Loucy (cell line): ENCODE measurements around the gene SEC63.
"Not testable (repeated sequence)": the region's sequence is repeated elsewhere in the genome, so short reads cannot be mapped to it uniquely, and the experiment has no call there.

Experiments
- H2AFZ ChIP-seq: fragments of 200-600 bp; sonication (generic); 2 replicates; pipeline ENCODE4 v1.6.0; 2016; ENCODE audit warnings: antibody characterized with exemption, mild to moderate bottlenecking, low read length, moderate library complexity
- H3F3A ChIP-seq: fragments of 200-600 bp; 2 replicates; pipeline ENCODE4 v1.6.0; 2016; ENCODE audit warnings: antibody characterized with exemption, low read depth, mild to moderate bottlenecking
- H3K27me3 ChIP-seq: fragments of 200-600 bp; sonication (generic); 2 replicates; pipeline ENCODE4 v1.6.1; 2014; ENCODE audit warnings: low read length, mild to moderate bottlenecking; ENCODE audit not compliant: insufficient read depth, poor library complexity, severe bottlenecking
- H3K36me3 ChIP-seq: fragments of 200-600 bp; sonication (generic); 2 replicates; pipeline ENCODE4 v1.6.1; 2016; ENCODE audit warnings: low read length; ENCODE audit not compliant: insufficient read depth
- H3K4me1 ChIP-seq: fragments of 200-600 bp; sonication (generic); 2 replicates; pipeline ENCODE4 v1.5.1; 2014; ENCODE audit warnings: low read length, mild to moderate bottlenecking; ENCODE audit not compliant: insufficient read depth, poor library complexity, severe bottlenecking
- H3K4me2 ChIP-seq: fragments of 200-600 bp; sonication (generic); 2 replicates; pipeline ENCODE4 v1.6.0; 2014; ENCODE audit warnings: antibody characterized with exemption, low read length, low read depth, mild to moderate bottlenecking; ENCODE audit not compliant: poor library complexity, severe bottlenecking
- H3K4me3 ChIP-seq: fragments of 200-600 bp; sonication (generic); 2 replicates; pipeline ENCODE4 v1.5.1; 2014; ENCODE audit warnings: low read length, mild to moderate bottlenecking, mixed read lengths; ENCODE audit not compliant: poor library complexity, severe bottlenecking
- H3K79me2 ChIP-seq: fragments of 200-600 bp; sonication (generic); 2 replicates; pipeline ENCODE4 v1.6.1; 2014; ENCODE audit warnings: low read length; ENCODE audit not compliant: insufficient read depth
- H3K9ac ChIP-seq: fragments of 200-600 bp; sonication (generic); 2 replicates; pipeline ENCODE4 v1.6.0; 2014; ENCODE audit warnings: mild to moderate bottlenecking, low read depth, low read length, moderate library complexity; ENCODE audit not compliant: poor library complexity, severe bottlenecking
- H3K9me2 ChIP-seq: fragments of 200-600 bp; sonication (generic); replicated peaks from 2 replicates; pipeline ENCODE4 v1.6.1; 2016; ENCODE audit warnings: low read depth, low read length, mixed read lengths
- H3K9me3 ChIP-seq: fragments of 200-600 bp; sonication (generic); 2 replicates; pipeline ENCODE4 v1.6.1; 2014; ENCODE audit warnings: mild to moderate bottlenecking, antibody characterized with exemption, low read length, low read depth; ENCODE audit not compliant: insufficient read depth
- H4K20me1 ChIP-seq: fragments of 200-600 bp; sonication (generic); 2 replicates; pipeline ENCODE4 v1.6.0; 2014; ENCODE audit warnings: antibody characterized with exemption, low read length, mild to moderate bottlenecking; ENCODE audit not compliant: insufficient read depth, poor library complexity, severe bottlenecking
- EZH2phosphoT487 ChIP-seq: fragments of 200-600 bp; IDR thresholded peaks from 2 replicates; pipeline ENCODE4 v1.6.1; 2018; ENCODE audit warnings: antibody characterized with exemption, mild to moderate bottlenecking, moderate library complexity, borderline replicate concordance
- TF ChIP-seq, protein P1 (sequence below): fragments of 200-600 bp; sonication (generic); conservative IDR thresholded peaks from 2 replicates; pipeline ENCODE4 v1.5.1; 2014; ENCODE audit warnings: mild to moderate bottlenecking, antibody characterized with exemption, low read length

SEC63 gene

GRCh38 chr6:108002365-108003221 is 44.6 kb upstream of the SEC63 start:
- H3K4me3 ChIP-seq = no peak overlapping the region
- H3K4me2 ChIP-seq = no peak overlapping the region
- no peaks in the 10 kb centered on the region for H4K20me1 ChIP-seq
- no peaks in the 10 kb centered on the region for H3K79me2 ChIP-seq
- no peak overlapping the region for H3K9ac ChIP-seq
- peak overlapping the region; percentile 65 for H2AFZ ChIP-seq
- no peaks in the 10 kb centered on the region for H3K27me3 ChIP-seq
- H3K36me3 ChIP-seq = no peaks in the 10 kb centered on the region
- no peaks in the 10 kb centered on the region for H3K9me3 ChIP-seq
- TF ChIP-seq, protein P1, sequence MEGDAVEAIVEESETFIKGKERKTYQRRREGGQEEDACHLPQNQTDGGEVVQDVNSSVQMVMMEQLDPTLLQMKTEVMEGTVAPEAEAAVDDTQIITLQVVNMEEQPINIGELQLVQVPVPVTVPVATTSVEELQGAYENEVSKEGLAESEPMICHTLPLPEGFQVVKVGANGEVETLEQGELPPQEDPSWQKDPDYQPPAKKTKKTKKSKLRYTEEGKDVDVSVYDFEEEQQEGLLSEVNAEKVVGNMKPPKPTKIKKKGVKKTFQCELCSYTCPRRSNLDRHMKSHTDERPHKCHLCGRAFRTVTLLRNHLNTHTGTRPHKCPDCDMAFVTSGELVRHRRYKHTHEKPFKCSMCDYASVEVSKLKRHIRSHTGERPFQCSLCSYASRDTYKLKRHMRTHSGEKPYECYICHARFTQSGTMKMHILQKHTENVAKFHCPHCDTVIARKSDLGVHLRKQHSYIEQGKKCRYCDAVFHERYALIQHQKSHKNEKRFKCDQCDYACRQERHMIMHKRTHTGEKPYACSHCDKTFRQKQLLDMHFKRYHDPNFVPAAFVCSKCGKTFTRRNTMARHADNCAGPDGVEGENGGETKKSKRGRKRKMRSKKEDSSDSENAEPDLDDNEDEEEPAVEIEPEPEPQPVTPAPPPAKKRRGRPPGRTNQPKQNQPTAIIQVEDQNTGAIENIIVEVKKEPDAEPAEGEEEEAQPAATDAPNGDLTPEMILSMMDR = no peak
- TF ChIP-seq EZH2phosphoT487 = no peak
- no peaks in the 10 kb centered on the region for H3K9me2 ChIP-seq
- no peaks in the 10 kb centered on the region for H3F3A ChIP-seq
- no peaks in the 10 kb centered on the region for H3K4me1 ChIP-seq

GRCh38 chr6:108001696-108002231 is 43.8 kb upstream of the SEC63 start:
- Histone ChIP-seq H3K9me3 (no peaks in the 10 kb centered on the region), H3K79me2 (no peaks in the 10 kb centered on the region), H3K4me1 (no peaks in the 10 kb centered on the region), H2AFZ (peak overlapping the region; percentile 65), H4K20me1 (no peaks in the 10 kb centered on the region), H3F3A (no peaks in the 10 kb centered on the region), H3K9me2 (no peaks in the 10 kb centered on the region), H3K27me3 (no peaks in the 10 kb centered on the region), H3K4me3 (no peak overlapping the region), H3K9ac (no peak overlapping the region), H3K4me2 (no peak overlapping the region), H3K36me3 (no peaks in the 10 kb centered on the region)
- TF ChIP-seq, protein P1 = no peak
- TF ChIP-seq EZH2phosphoT487 = no peak

DNA sequence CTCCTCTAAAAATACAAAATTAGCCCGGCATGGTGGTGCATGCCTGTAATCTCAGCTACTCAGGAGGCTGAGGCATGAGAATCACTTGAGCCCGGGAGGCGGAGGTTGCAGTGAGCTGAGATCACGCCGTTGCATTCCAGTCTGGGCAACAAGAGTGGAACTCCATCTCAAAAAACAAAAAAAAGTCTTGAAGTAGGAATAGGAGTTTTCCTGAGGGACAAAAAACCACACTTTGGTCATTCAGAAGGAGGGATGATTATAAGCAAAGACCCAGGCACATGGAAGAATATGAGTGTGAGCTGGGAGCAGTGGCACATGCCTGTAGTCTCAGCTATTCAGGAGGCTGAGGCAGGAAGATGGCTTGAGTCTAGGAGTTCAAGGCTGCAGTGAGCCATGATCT is 42.3 kb upstream of the SEC63 start:
- not testable (repeated sequence) for H4K20me1 ChIP-seq, H3K4me3 ChIP-seq, H3K4me1 ChIP-seq, H2AFZ ChIP-seq, H3K27me3 ChIP-seq, H3K9me2 ChIP-seq, H3K4me2 ChIP-seq, H3K9me3 ChIP-seq, H3K79me2 ChIP-seq, H3K36me3 ChIP-seq, H3K9ac ChIP-seq, H3F3A ChIP-seq

DNA sequence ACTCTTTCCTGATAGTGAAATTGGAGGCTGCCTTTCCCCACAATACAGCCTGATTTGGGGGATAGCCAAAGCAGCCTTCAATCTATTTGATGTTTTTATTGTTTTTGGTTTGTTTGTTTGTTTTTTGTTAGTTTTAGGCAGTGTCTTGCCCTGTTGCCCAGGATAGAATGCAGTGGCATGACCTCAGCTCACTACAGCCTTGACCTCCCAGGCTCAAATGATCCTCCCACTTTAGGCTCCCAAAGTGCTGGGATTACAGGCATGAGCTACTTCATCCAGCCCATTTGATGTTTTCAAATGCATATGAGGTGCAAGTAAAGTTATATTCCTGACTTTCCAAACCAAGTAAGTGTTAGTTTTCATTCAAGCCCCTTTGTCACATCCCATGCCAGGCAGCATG is 41.3 kb upstream of the SEC63 start:
- Histone ChIP-seq H3F3A (no peaks in the 10 kb centered on the region), H4K20me1 (no peaks in the 10 kb centered on the region), H3K9ac (no peak overlapping the region), H3K4me1 (no peaks in the 10 kb centered on the region), H3K27me3 (no peaks in the 10 kb centered on the region), H3K4me3 (no peak overlapping the region), H3K9me3 (no peaks in the 10 kb centered on the region), H3K9me2 (no peaks in the 10 kb centered on the region), H3K79me2 (no peaks in the 10 kb centered on the region), H2AFZ (0 out of 2 replicates have a peak overlapping the region, but pooled peaks have one; percentile 33), H3K4me2 (no peak overlapping the region), H3K36me3 (no peaks in the 10 kb centered on the region)
- TF ChIP-seq EZH2phosphoT487 = no peak
- TF ChIP-seq, protein P1 = no peak
